HG03066 (cell line): Measurements from ENCODE around the gene GSTO1.
A peak's percentile ranks its signal among the peaks of the same experiment; 100 is the strongest.
"Not testable (repeated sequence)": the region's sequence is repeated elsewhere in the genome, so short reads cannot be mapped to it uniquely, and the experiment has no call there.

Experiments
- ATAC-seq: cut with Tn5 transposase; IDR thresholded peaks from one replicate; pipeline ENCODE4 v1.9.1; 2021; ENCODE audit warnings: low read depth; ENCODE audit not compliant: unreplicated experiment

Gene GSTO1

GRCh38 chr10:104254493-104255310 lies at the start of gene GSTO1:
GSTO1 (plus strand) TSS chr10:104254892; CDS start chr10:104254929, 37 bp downstream.
- ATAC-seq = peak; percentile 70

DNA sequence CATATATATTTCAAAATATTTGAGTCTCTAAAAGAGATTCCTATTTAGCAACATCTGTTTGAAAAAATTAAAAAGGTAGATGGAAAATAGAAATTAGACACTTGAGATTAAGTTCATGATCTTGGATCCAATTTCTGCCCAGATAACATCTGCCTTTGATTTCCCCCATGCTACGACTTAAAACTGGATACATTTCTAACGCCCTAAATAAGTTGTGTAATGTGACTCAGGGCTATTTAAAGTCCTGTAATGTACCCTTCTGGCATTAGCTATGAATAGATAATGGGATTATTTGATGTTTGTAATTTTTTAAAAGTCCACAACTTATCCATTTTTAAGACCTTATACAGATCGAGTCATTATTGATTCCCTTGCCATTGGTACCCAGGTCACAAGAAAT lies 46.0 kb upstream of the GSTO1 start:
- ATAC-seq = no peak

- ATAC-seq = no peak
These were observed 45.0 kb upstream of the GSTO1 start for GRCh38 chr10:104209575-104210198.

GRCh38 chr10:104216631-104217030 lies 38.1 kb upstream of the GSTO1 start:
- no peak for ATAC-seq

DNA sequence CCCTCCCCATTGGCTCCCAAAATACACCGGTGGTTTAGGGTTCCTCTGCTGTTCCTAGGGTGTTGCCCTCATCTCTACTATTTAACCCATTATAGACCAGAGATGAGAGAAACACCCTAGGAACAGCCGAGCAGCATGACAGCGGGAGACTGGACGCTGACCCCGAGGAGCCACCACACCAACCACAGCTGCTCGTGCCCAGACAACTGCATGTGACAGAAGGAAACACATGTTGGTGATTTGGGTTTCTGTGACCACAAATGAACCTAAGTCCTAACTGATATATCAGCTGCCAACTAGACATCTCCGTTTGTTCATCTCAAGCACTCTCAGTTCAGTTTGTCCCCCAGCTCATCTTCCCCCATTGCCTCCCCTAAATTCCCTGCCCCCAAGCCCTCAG lies 35.9 kb upstream of the GSTO1 start:
- ATAC-seq = no peak

GRCh38 chr10:104220522-104220921 lies 34.2 kb upstream of the GSTO1 start:
- no peak for ATAC-seq

DNA sequence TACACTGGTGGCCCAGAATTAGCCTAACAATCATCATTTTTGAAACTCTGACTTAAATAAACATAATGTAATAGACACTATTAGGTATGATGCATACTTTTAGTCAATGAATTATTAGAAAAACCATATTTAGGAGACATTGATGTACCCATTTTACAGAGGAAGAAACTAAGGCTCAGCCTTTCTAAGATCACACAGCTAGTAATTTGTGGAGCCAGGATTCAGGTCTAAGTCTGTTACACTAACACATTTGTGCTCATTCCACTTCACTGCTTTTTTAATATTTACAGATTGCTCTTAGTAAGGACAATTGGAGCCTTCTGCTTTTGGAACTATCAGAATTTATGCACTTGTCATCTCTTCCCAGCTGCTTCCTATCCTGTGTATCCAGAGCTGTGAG lies 31.4 kb upstream of the GSTO1 start:
- ATAC-seq = no peak

DNA sequence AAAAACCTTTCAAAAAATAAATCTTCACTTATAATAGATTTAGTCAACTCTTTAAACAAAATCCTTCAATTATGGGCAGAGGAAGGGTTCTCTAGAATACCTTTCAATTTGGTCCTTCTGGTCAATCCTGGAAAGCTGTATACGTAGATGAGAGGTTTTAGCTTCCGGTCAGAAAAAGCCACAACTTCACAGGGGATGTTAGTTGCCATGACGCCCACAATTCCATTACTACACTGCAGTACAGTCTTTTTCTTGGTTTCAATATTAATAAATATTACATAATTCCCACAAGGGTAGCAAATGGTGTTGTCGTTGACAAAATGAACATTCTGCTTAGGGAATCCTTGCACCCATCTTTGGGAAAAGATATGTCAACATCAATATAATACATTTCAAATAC lies 24.2 kb upstream of the GSTO1 start:
- ATAC-seq = no peak

DNA sequence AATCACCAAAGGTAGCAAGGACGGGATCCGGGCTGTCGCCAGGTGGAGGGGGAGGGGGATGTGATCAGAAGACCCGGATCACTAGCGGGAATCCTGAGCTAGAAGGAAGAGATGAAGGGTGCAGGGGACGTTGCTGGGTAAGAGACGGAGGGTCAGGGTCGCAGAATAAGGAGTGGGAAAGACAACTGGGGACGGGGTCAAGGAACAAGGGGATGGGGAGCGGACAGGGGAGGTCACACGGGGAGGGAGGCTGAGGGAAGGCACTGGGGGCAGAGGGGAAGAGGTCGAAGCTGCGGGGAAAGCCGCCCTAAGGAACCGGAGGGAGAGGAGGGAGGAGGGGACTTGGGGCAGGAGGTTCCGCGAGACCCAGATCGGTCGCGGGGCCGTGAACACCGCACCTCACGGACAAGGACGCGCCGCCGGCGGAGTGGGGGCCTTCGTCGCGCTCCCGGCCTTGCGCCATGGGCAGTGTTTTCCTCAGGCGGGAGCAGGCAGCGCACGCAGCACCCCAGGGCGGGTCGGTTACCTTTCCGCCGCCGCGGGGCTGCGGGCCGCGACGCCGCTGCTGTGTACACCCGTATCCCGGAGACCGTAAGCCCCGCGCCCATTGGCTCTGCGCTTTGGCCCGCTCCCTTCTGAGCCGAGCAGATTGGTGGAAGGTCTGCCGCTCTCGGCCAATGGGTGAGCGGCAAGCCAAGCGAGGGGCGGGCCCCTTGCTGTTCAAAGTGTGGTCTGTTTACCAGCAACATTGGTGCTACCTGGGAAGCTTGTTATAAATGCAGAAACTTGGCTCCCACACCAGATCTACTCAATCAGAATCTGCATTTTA lies 22.7 kb upstream of the GSTO1 start, which contains the start of gene CFAP43:
Gene CFAP43, minus strand, starts transcription at position 581 of the 829 bp plus-strand sequence. Its CDS starts 118 bp downstream, at position 463.
- peak; percentile 100 for ATAC-seq

DNA sequence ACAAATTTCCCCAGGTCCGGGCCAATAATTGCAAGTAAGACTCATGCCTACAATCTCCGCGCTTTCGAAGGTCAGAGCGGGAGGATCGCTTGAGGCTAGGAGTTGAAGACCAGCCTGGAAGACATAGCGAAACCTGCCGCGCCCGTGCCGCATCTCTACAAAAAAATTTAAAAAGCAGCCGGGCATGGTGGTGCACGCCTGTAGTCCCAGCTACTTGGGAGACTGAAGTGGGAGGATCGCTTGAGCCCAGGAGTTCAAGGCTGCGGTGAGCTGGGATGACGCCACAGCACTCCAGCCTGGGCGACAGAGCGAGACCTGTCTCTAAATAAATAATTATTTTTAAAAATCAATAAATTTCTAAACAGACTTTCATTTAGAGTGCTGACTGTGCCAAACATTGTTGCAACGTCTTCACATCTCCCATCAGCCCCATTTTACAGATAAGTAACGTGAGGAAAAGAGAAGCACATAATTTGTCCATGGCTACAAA lies 22.0 kb upstream of the GSTO1 start:
- no peak for ATAC-seq

- no peak for ATAC-seq
These were observed 20.9 kb upstream of the GSTO1 start for GRCh38 chr10:104233817-104234216.

DNA sequence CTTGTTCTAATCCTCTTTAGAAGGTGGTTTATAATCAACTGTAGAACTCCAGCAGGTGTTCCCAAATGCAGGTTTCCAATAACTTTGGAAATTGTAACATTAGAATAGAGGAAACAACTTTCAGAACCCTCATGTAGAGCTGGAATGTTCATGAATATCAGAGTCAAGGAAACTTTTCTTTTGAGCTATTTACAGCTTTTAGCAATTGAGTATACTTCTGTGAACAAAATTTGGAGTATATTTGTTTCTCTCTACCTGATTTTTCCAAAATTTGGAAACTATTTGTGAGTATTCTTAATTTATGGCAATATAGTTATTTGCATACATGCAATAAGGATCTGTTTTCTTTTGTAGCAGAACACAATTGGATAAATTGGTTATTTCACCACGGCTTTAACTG lies 19.8 kb upstream of the GSTO1 start:
- no peak for ATAC-seq

DNA sequence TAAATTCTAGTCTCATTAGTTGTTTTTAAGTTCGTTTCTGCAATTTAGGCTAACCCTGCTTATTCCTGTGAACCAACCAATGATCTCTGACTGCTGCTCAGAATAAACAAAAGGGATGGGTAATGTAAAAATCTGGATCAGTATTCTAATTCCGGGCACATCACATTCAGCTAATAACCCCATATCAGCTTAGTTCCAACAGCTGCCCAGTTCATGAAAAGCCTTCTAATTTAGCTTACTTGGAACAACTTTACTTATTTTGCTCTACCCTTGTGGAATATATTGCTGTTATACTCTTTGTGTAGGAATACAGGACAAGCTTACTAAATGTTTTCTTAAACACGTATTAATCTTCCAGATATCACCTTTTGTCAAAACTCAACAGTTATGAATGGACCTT lies 18.9 kb upstream of the GSTO1 start:
- ATAC-seq = no peak

DNA sequence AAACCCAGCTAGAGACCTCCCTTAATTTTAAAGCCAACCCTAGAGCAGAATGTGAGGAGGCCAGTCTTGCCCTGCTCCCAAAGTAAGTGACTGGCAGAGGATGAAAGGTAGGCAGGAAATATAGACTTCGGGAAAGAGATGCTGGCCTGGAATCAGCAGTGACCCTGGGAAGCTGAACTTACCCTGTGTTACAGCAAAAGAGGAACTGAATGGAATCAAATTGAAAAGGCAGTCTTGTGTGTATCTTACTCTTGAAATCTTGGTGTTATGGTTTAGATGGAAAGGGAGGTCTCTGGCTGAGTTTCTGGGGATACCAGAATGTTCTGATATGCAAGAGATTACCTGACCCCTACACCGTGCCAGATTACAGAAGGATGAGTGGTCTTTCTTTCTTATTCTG lies 14.6 kb upstream of the GSTO1 start:
- no peak for ATAC-seq

GRCh38 chr10:104242545-104242944 lies 12.1 kb upstream of the GSTO1 start:
- no peak for ATAC-seq

- not testable (repeated sequence) for ATAC-seq
These were observed 11.7 kb upstream of the GSTO1 start for GRCh38 chr10:104243009-104243408.

- ATAC-seq = no peak
These were observed 11.2 kb upstream of the GSTO1 start for GRCh38 chr10:104243512-104243911.

- ATAC-seq = no peak
These were observed 9.5 kb upstream of the GSTO1 start for GRCh38 chr10:104245066-104245632.

DNA sequence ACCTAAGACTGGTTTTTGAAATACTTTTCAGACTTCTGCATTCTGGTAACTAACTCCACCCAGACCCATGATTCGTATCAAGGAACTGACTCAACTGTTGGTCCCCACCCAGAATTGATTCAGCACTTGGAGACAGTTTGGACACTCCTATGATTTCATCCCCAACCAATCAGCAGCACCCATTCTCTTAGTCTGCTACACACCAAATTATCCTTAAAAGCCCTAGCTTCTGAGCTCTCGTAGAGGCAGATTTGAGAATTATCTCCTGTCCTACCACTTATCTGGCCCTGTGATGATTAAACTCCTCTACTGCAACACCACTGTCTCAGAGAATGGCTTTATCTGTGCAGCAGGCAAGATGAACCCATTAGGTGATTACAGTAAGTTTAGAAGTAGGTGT lies 7.7 kb upstream of the GSTO1 start:
- ATAC-seq = no peak

DNA sequence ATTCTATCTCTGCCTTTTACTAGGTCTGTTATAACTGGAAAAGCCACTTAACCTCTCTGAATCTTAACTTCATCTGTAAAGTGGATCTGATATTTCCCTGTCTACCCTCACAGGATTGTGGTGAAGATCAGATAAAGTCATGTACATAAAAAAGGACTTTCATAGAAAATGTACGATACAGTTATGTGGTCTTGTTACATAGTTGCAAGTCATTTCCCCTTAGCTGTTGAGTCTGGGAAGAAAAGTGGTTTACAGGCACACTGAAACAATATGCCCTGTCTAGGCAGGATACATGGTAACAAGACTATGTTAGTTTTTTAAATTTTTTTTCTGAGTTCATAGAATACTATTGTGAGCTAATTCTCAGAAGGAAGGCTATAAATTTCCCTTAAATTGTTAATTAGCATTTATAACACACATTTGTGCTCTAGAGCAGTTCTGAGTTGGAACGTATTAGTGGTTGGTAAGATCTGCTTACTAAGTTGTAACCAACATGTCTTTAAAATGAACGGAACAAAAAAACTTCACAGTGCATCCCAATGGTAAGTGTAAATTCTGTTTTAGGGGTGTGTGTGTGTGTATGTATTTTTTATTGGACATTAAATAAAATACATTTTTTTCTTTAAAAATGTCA lies 7.1 kb upstream of the GSTO1 start:
- ATAC-seq = no peak
